Transverse colon (tissue), 4 donors: ENCODE measurements around the gene RRBP1. TPM values are rescaled to one million over a fixed set of nuclear protein-coding genes. Genes with fewer than 3 reads are reported as not detected.
A peak's percentile ranks its signal among the peaks of the same experiment; 100 is the strongest.

ENCODE experiments used
- DNase-seq: peaks from one replicate; pipeline ENCODE4 v3.0.0-alpha.2; 2019
- H3K27ac ChIP-seq, 4 donors: fragments of 200-600 bp; sonication (generic); 2 replicates each; pipeline ENCODE4 v1.5.1; 2016 to 2018; ENCODE audit warnings: inconsistent platforms in 4 of 4
- H3K27me3 ChIP-seq: fragments of 200-600 bp; sonication (generic); 2 replicates; pipeline ENCODE4 v1.5.1; 2017; ENCODE audit warnings: inconsistent platforms
- H3K36me3 ChIP-seq, 4 donors: fragments of 200-600 bp; sonication (generic); 2 replicates each; pipeline ENCODE4 v1.5.1; 2017 to 2019; ENCODE audit warnings: inconsistent platforms in 4 of 4
- H3K4me1 ChIP-seq, 4 donors: fragments of 200-600 bp; sonication (generic); 2 replicates each; pipeline ENCODE4 v1.5.1; 2017 to 2020; ENCODE audit warnings: inconsistent platforms in 4 of 4
- H3K4me3 ChIP-seq, 4 donors: fragments of 200-600 bp; sonication (generic); 1 replicate in 1 of 4; 2 replicates in 3 of 4; pipeline versions ENCODE4 v1.5.1 to v1.6.1; 2017 to 2019; ENCODE audit warnings: inconsistent platforms in 4 of 4
- H3K9me3 ChIP-seq, 2 donors: fragments of 200-600 bp; sonication (generic); 2 replicates each; pipeline ENCODE4 v1.5.1; 2017 to 2019; ENCODE audit warnings: inconsistent platforms in 2 of 2
- CTCF ChIP-seq, 5 experiments: fragments of 200-600 bp in 3 of 5; fragments of 450-650 bp in 2 of 5; sonication (generic) in 3 of 5; IDR thresholded peaks; 1 replicate in 2 of 5; 2 replicates in 3 of 5; pipeline ENCODE4 v1.5.1; 2016 to 2017; ENCODE audit warnings: antibody characterized with exemption in 5 of 5, inconsistent platforms in 3 of 5, mild to moderate bottlenecking in 2 of 5, moderate library complexity in 1 of 5
- EP300 ChIP-seq: sonication (generic); formaldehyde crosslinking; IDR thresholded peaks from one replicate; pipeline ENCODE4 v1.6.1; 2017; ENCODE audit warnings: antibody characterized with exemption, low read depth
- POLR2A ChIP-seq: fragments of 450-650 bp; IDR thresholded peaks from one replicate; pipeline ENCODE4 v1.6.1; 2016; ENCODE audit warnings: antibody characterized with exemption, mild to moderate bottlenecking, moderate library complexity
- POLR2AphosphoS5 ChIP-seq, 3 donors: sonication (generic); formaldehyde crosslinking; IDR thresholded peaks; one replicate each; pipeline ENCODE4 v1.6.1; 2016; ENCODE audit warnings: antibody characterized with exemption in 3 of 3
- WGBS, 2 donors: methylation state at CpG; one replicate each; pipeline ENCODE4 v1.1.5; 2018; ENCODE audit warnings: low coverage in 1 of 2; 5-methylcytosine and 5-hydroxymethylcytosine counted together
- in situ Hi-C, 4 donors: fragments of 200-750 bp; cut with MboI; loops; one replicate each; pipeline versions ENCODE4 v1.15.0 to v1.15.1; 2017; ENCODE audit warnings: low sequenced_read_pairs in 3 of 4, low pct_ligation_motif_present in 1 of 4, low pct_unique_long_range_greater_than_20kb in 1 of 4
- intact Hi-C: fragments of 100-400 bp; cut with DNase I; formaldehyde crosslinking; loops from one replicate; pipeline ENCODE4 v1.15.1; 2023; ENCODE audit warnings: low total_unique reads
- total RNA-seq, 4 donors: library from RNA; depleted of rRNA; stranded (reverse); fragments of >200 nt; gene quantifications; one replicate each; pipeline ENCODE4 v1.1.0, GENCODE V29; 2016

RRBP1 gene
- total RNA-seq, 4 donors from 2014 or later = 219 to 403 (median 288) TPM

GRCh38 chr20:17601957-17602356 is 80.1 kb downstream of the RRBP1 start:
- intact Hi-C loops = no loop called here

GRCh38 chr20:17598013-17598550 is 84.0 kb downstream of the RRBP1 start:
- TF ChIP-seq POLR2A (no peak), EP300 (no peak), POLR2AphosphoS5 (IDR thresholded peaks at IDR 0.05) (no peak), CTCF (IDR thresholded peaks at IDR 0.05) (no peak)

More at GRCh38 chr20:17601957-17602356, 80.1 kb downstream of the RRBP1 start:
- H3K4me3 ChIP-seq = no peak overlapping the region
- peaks cover 45 to 81% (median 59%) of the 10 kb centered on the region in 4 donors for H3K4me1 ChIP-seq
- DNase-seq = no peak
- H3K27me3 ChIP-seq = no peaks in the 10 kb centered on the region
- TF ChIP-seq EP300 (no peak), POLR2AphosphoS5 (IDR thresholded peaks at IDR 0.05) (no peak), POLR2A (no peak), CTCF (IDR thresholded peaks at IDR 0.05) (no peak)
- peak overlapping the region; percentile 51 to 75 (median 58) for H3K27ac ChIP-seq
- 37 to 42% methylated on average over 4 of the region's 4 CpGs for WGBS, 2 donors
- H3K36me3 ChIP-seq = peaks cover 0 to 6% (median 0%) of the 10 kb centered on the region in 4 donors
- in situ Hi-C loops = no loop called here
- no peaks in the 10 kb centered on the region for H3K9me3 ChIP-seq

GRCh38 chr20:17595856-17596255 is 86.2 kb downstream of the RRBP1 start:
- peak overlapping the region; percentile 14 to 79 (median 74) for H3K27ac ChIP-seq
- peaks cover 21 to 78% (median 38%) of the 10 kb centered on the region in 4 donors for H3K4me1 ChIP-seq
- in situ Hi-C loops (no loop called here), intact Hi-C loops (no loop called here)
- 80 to 85% methylated on average over 2 of the region's 2 CpGs for WGBS, 2 donors
- no peak for DNase-seq
- TF ChIP-seq CTCF (IDR thresholded peaks at IDR 0.05) (no peak), POLR2AphosphoS5 (IDR thresholded peaks at IDR 0.05) (no peak), POLR2A (no peak), EP300 (no peak)
- no peaks in the 10 kb centered on the region for H3K27me3 ChIP-seq
- no peaks in the 10 kb centered on the region for H3K36me3 ChIP-seq
- H3K9me3 ChIP-seq = no peaks in the 10 kb centered on the region
- H3K4me3 ChIP-seq = no peak overlapping the region

More at GRCh38 chr20:17598013-17598550, 84.0 kb downstream of the RRBP1 start:
- Histone ChIP-seq H3K27me3 (no peaks in the 10 kb centered on the region), H3K4me1 (peaks cover 33 to 81% (median 51%) of the 10 kb centered on the region in 4 donors), H3K27ac (peak overlapping the region in 1 of 4 donors; percentile 24), H3K4me3 (no peak overlapping the region), H3K36me3 (peaks cover 0 to 5% (median 0%) of the 10 kb centered on the region in 4 donors), H3K9me3 (no peaks in the 10 kb centered on the region)
- in situ Hi-C loops = no loop called here
- WGBS, 2 donors = 84 to 90% methylated on average over 1 of the region's 1 CpG
- intact Hi-C loops = no loop called here
- no peak for DNase-seq

- no peaks in the 10 kb centered on the region for H3K36me3 ChIP-seq
- DNase-seq = no peak
- H3K4me1 ChIP-seq = peaks cover 18 to 82% (median 37%) of the 10 kb centered on the region in 4 donors
- H3K27ac ChIP-seq = peak overlapping the region; percentile 57 to 79 (median 74)
- H3K9me3 ChIP-seq = no peaks in the 10 kb centered on the region
- H3K4me3 ChIP-seq = no peak overlapping the region
- TF ChIP-seq POLR2A (no peak), EP300 (no peak), CTCF (IDR thresholded peaks at IDR 0.05) (no peak), POLR2AphosphoS5 (IDR thresholded peaks at IDR 0.05) (peak in 2 of 3 donors; percentile 8 to 23)
- intact Hi-C loops = no loop called here
- no peaks in the 10 kb centered on the region for H3K27me3 ChIP-seq
- in situ Hi-C loops = no loop called here
These were observed 87.6 kb downstream of the RRBP1 start for GRCh38 chr20:17594443-17594842.
